ENCODE measurements around the gene BRIX1.
"Not testable (repeated sequence)": the region's sequence is repeated elsewhere in the genome, so short reads cannot be mapped to it uniquely, and the experiment has no call there.

BRIX1 gene

DNA sequence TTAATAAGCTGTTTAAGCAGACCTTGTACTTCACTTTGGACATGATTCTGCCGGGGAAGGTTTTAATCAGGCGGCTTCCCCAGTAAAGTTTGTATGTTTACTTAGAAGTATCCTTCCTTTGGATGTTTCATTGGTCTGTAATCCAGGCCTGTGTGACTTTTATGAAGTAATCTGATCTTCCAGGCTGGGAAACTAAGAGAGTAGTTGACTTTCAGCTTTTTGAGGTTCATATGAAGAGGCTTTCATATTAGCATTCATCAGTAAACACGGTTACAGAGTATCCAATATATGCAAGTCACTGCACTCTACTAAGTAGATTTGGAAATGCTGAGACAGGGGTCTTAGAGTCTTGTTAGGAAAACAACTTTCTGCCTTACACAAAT lies 14.9 kb downstream of the BRIX1 start:
- DNase-seq (ENCODE audit: insufficient read length): no peak
- TF ChIP-seq POLR2A (IDR thresholded peaks at IDR 0.05; ENCODE audit: low read depth, low read length): no peak
- TF ChIP-seq POLR2AphosphoS5 (IDR thresholded peaks at IDR 0.05; ENCODE audit: low read depth, low read length): no peak
- no peak for TF ChIP-seq TAF1 (IDR thresholded peaks at IDR 0.05; ENCODE audit: borderline replicate concordance, low read depth, low read length)
- FAIRE-seq: no peak

DNA sequence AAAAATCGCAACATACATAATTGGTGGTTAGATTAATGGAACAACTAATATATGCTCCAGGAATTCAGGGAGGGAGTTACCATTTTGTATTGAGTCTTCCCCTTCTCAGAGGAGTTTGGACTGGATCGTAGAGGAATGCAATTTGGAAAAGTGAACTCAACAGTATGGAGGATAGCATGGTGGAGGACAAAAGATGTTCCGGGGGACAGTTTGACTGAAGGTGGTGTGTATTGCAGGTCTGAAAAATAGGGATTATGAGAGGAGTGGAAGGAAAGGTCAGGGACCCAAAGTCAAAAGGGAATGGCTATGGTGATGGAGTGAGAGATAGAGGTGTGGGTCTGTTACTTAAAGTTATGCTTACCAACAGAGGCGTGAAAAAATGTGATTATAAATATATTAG lies 15.4 kb downstream of the BRIX1 start:
- no peak for FAIRE-seq
- TF ChIP-seq POLR2AphosphoS5 (IDR thresholded peaks at IDR 0.05; ENCODE audit: low read depth, low read length): no peak
- TF ChIP-seq TAF1 (IDR thresholded peaks at IDR 0.05; ENCODE audit: borderline replicate concordance, low read depth, low read length): no peak
- TF ChIP-seq POLR2A (IDR thresholded peaks at IDR 0.05; ENCODE audit: low read depth, low read length): no peak
- DNase-seq (ENCODE audit: insufficient read length): no peak

DNA sequence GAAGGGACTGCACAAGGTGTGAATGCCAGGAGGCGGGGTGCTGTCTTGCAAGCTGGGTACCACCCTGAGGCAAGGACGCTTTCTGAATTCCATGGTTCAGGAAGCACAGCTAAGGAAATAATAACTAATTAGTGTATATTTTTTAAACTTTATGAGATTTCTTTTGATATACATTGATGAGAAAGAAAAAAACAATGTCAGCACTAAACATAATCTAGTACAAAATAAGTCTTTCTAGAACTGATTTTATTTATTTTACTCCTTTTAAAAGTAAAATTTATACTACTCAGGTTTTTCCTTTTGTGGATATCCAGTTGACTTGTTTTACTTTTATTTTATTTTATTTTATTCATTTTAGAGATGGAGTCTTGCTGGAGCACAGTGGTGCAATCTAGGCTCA lies 17.4 kb downstream of the BRIX1 start:
- TF ChIP-seq POLR2A (IDR thresholded peaks at IDR 0.05; ENCODE audit: low read depth, low read length): no peak
- TF ChIP-seq TAF1 (IDR thresholded peaks at IDR 0.05; ENCODE audit: borderline replicate concordance, low read depth, low read length): no peak
- no peak for TF ChIP-seq POLR2AphosphoS5 (IDR thresholded peaks at IDR 0.05; ENCODE audit: low read depth, low read length)
- DNase-seq (ENCODE audit: insufficient read length) (no peak), FAIRE-seq (no peak)

DNA sequence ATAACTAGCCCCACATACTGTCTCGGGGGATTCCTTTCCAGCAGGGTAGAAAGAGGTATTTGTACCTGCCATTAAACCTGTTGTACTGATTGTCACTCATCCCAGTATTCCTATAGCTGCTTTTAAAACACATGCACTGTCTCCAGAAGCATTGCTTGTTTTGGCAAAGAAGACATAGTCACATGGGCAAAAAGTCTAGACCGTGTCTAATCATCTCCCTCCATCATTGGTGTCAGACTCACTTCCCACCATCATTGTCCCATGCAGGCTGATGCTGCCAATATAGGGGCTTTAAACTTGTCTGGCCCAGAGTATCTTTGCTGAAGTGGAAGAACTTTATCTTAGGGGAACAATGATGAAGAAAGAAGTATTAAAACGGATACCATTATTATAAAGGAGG lies 26.4 kb downstream of the BRIX1 start:
- FAIRE-seq: no peak
- no peak for TF ChIP-seq POLR2A (IDR thresholded peaks at IDR 0.05; ENCODE audit: low read depth, low read length)
- no peak for TF ChIP-seq TAF1 (IDR thresholded peaks at IDR 0.05; ENCODE audit: borderline replicate concordance, low read depth, low read length)
- no peak for TF ChIP-seq POLR2AphosphoS5 (IDR thresholded peaks at IDR 0.05; ENCODE audit: low read depth, low read length)
- DNase-seq (ENCODE audit: insufficient read length): no peak

DNA sequence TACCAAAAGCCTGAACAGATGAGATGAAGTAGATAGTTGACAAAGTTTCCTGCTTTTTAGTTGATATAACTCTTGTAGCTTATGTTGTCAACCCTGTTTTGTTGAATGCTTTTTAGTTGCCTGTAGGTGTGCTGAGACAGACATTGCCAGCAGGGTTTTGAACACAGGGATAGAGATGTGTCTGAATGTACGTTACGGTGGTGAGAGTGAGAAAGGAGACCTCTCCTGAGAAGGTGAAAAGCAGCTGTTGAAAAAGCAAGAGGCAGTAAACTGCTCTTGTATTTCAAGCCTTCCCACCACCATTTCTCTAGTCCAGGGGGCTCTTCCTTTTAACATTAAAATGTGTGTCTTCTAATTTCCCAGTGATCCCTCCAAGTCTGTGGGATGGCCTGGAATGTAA lies 28.5 kb downstream of the BRIX1 start:
- FAIRE-seq: no peak

DNA sequence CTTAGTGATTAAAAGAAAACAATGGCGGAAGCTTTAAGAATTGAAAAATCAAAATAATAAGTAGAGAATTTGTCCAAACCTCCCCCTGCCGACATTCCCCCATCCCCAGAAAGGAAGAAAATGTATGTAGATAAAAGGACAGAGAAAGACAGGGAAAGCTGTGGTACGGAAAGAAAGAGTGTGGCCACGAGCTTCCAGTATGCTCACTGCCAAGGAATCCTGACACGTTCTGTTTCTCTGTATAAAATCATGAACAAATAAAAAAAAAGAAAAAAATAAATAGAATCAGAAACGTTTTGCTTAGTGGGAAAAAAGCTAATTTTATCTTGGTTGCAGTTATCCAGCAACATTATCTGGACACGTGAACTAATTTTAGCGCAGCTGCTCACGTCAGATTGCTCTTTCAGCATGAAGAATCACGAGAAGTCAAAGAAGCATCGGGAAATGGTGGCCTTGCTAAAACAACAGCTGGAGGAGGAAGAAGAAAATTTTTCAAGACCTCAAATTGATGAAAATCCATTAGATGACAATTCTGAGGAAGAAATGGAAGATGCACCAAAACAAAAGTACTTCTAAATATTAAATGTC lies 29.0 kb downstream of the BRIX1 start:
- DNase-seq (ENCODE audit: insufficient read length): no peak
- TF ChIP-seq TAF1 (IDR thresholded peaks at IDR 0.05; ENCODE audit: borderline replicate concordance, low read depth, low read length) (no peak), POLR2A (IDR thresholded peaks at IDR 0.05; ENCODE audit: low read depth, low read length) (no peak), POLR2AphosphoS5 (IDR thresholded peaks at IDR 0.05; ENCODE audit: low read depth, low read length) (no peak)
- FAIRE-seq: no peak

More for the DNA sequence above, 28.5 kb downstream of the BRIX1 start:
- no peak for DNase-seq (ENCODE audit: insufficient read length)
- TF ChIP-seq POLR2A (IDR thresholded peaks at IDR 0.05; ENCODE audit: low read depth, low read length): no peak
- TF ChIP-seq TAF1 (IDR thresholded peaks at IDR 0.05; ENCODE audit: borderline replicate concordance, low read depth, low read length): no peak

DNA sequence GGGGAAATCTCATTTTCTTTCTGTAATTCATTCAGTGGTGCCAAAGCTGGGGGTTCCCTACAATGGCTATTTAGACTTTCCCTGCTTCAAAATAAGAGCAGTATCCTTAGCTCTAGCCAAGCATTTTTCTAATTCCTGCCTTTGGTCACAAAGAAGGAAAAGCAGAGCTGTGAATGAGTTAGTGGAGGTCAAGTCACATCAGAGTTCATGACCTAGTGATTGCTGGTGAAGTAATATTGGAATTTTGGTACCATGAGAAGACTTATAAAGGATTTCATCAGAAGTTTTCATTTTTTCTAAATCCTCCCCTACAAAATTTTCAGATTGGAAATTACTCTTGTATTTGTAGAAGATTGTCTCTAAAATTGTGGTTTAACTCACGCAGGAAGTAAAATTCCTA lies 41.8 kb downstream of the BRIX1 start:
- FAIRE-seq: no peak
- no peak for DNase-seq (ENCODE audit: insufficient read length)
- no peak for TF ChIP-seq POLR2A (IDR thresholded peaks at IDR 0.05; ENCODE audit: low read depth, low read length)
- no peak for TF ChIP-seq TAF1 (IDR thresholded peaks at IDR 0.05; ENCODE audit: borderline replicate concordance, low read depth, low read length)
- TF ChIP-seq POLR2AphosphoS5 (IDR thresholded peaks at IDR 0.05; ENCODE audit: low read depth, low read length): no peak

DNA sequence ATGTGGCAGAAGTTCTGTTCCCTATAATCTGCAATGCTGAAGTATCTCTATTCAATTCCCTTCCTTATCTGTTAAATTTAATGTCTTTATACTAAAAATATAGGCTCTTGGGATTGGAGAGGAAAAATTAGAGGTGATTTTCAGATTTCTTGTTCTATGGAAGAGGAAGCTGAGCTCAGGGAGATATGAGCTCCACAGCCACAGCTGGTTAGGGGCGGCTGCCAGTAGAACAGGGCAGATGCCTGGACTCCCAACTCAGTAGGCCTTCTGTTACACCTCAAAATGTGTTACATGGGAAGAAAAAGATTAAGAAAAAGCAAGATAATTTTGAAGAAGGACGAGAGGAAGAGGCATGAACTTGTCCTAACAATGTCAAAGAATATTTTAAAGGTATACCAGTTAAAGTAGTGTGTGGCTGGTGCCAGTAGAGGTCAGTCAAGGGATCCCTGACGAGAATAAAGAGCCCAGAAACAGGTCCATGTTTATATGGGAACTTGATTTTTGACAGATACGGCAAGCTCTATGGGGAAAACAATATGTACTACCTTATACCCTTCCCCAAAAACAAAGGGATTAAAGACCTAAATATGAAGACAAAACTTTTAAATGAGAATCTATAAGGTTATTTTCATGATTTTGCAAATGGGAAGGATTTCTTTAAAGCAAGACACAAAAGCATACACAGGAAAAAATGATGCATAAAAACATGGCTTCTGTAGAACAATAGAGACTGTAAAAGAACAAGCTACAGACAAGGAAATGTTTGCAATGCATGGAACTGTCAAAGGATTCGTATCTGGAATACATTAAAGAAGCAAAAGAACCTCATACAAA lies 42.6 kb downstream of the BRIX1 start:
- no peak for TF ChIP-seq POLR2AphosphoS5 (IDR thresholded peaks at IDR 0.05; ENCODE audit: low read depth, low read length)
- no peak for TF ChIP-seq POLR2A (IDR thresholded peaks at IDR 0.05; ENCODE audit: low read depth, low read length)
- peak; percentile 30 for FAIRE-seq
- no peak for DNase-seq (ENCODE audit: insufficient read length)

DNA sequence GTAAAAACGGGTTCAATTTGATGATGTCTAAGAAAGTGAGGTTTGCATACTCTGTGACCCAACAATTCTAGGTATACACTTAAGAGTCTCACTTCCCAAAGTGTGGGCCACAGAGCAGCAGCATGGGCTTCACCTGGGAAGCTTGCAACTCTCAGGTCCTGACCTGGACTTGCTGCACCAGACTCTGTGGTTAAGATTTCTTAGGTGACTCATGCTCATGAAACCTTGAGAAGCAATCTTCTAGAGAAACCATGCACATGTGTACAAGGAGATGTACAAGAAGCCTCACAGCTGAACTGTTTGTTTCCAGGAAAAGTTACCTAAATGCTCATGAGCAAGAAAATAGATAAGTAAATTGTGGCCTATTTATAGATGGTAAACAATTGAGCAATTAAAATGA lies 43.8 kb downstream of the BRIX1 start:
- peak; percentile 18 for DNase-seq (ENCODE audit: insufficient read length)
- no peak for TF ChIP-seq POLR2A (IDR thresholded peaks at IDR 0.05; ENCODE audit: low read depth, low read length)

DNA sequence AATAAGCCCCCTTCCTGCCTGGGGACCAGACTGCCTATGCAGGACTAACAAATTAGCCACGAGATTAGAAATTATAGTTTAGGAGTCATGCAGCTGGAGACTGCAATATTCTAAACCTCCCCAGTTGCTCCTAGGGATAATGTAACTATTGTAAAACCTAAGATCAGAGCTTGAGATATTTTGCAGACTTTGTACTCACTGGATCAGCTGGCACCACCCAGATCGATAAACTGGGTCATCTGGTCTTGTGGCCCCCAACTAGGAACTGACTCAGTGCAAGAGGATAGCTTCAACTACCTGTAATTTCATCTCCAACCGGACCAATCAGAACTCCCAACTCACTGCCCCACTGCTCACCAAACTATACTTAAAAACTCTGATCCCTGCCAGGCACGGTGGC lies 52.0 kb downstream of the BRIX1 start:
- FAIRE-seq: no peak
- no peak for TF ChIP-seq POLR2AphosphoS5 (IDR thresholded peaks at IDR 0.05; ENCODE audit: low read depth, low read length)
- TF ChIP-seq TAF1 (IDR thresholded peaks at IDR 0.05; ENCODE audit: borderline replicate concordance, low read depth, low read length): no peak
- TF ChIP-seq POLR2A (IDR thresholded peaks at IDR 0.05; ENCODE audit: low read depth, low read length): no peak
- no peak for DNase-seq (ENCODE audit: insufficient read length)

More for the DNA sequence above, 43.8 kb downstream of the BRIX1 start:
- peak; percentile 51 for FAIRE-seq

DNA sequence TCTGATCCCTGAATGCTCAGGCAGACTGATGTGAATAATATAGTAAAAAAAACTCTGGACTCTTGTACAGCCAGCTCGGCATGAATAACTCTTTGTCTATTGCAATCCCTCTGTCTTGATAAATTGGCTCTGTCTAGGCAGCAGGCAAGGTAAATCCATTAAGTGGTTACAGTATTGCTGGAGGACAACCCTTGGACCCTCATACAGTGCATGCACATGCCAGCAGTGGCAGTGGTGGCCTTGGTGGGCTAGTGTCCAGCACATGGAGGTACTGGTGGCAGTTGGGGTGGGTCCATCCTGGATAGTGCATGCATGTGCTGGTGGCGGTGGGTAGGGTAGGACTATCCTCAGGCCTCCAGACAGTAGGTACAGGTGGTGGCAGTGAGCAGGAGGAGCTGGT lies 52.7 kb downstream of the BRIX1 start:
- no peak for TF ChIP-seq TAF1 (IDR thresholded peaks at IDR 0.05; ENCODE audit: borderline replicate concordance, low read depth, low read length)
- TF ChIP-seq POLR2A (IDR thresholded peaks at IDR 0.05; ENCODE audit: low read depth, low read length): no peak
- no peak for TF ChIP-seq POLR2AphosphoS5 (IDR thresholded peaks at IDR 0.05; ENCODE audit: low read depth, low read length)
- no peak for FAIRE-seq
- DNase-seq (ENCODE audit: insufficient read length): no peak

DNA sequence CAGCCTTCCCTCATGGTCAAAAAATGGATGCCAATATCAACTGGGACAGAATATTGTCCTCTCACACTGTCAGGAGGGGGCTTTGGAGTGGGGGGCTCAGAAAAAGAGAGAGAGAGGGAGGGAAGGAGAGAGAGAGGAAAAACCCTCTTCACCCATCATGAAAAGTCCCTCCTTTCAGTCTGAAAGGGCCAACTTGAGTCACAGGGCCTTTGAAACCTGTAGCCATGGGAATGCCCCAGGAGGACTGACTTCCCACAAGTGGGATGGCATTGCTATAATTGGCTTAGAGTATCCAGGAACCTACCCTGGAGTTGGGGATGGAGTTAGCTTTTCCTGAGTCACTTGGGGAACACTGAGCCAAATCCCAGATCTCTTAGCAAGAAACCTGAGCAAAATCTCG lies 55.0 kb downstream of the BRIX1 start:
- no peak for FAIRE-seq
- TF ChIP-seq TAF1 (IDR thresholded peaks at IDR 0.05; ENCODE audit: borderline replicate concordance, low read depth, low read length) (no peak), POLR2A (IDR thresholded peaks at IDR 0.05; ENCODE audit: low read depth, low read length) (no peak), POLR2AphosphoS5 (IDR thresholded peaks at IDR 0.05; ENCODE audit: low read depth, low read length) (no peak)

DNA sequence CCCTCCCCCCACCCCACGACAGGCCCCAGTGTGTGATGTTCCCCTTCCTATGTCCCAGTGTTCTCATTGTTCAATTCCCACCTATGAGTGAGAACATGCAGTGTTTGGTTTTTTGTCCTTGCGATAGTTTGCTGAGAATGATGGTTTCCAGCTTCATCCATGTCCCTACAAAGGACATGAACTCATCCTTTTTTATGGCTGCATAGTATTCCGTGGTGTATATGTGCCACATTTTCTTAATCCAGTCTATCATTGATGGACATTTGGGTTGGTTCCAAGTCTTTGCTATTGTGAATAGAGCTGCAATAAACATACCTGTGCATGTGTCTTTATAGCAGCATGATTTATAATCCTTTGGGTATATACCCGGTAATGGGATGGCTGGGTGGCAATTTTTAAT lies 56.1 kb downstream of the BRIX1 start:
- DNase-seq (ENCODE audit: insufficient read length); FAIRE-seq: not testable (repeated sequence)

More for the DNA sequence above, 55.0 kb downstream of the BRIX1 start:
- no peak for DNase-seq (ENCODE audit: insufficient read length)

Measured in GM12892 (cell line).